Choroid plexus epithelial cell (primary cell): Measurements from ENCODE around the gene PCGF2.
"Not testable (repeated sequence)": the region's sequence is repeated elsewhere in the genome, so short reads cannot be mapped to it uniquely, and the experiment has no call there.

Experiments
- DNase-seq: peaks from one replicate; pipeline ENCODE4 v3.0.0-alpha.2; 2010; ENCODE audit warnings: low read depth
- H3K4me3 ChIP-seq: 2 replicates; pipeline ENCODE4 v1.5.1; 2011; ENCODE audit warnings: low read depth, mild to moderate bottlenecking, control low read depth, low read length, moderate library complexity
- CTCF ChIP-seq: conservative IDR thresholded peaks from 2 replicates; pipeline ENCODE4 v1.5.1; 2011; ENCODE audit warnings: low read depth, mild to moderate bottlenecking, control low read depth, inconsistent platforms, low read length, moderate library complexity

PCGF2 gene

GRCh38 chr17:38789185-38789584 lies 41.0 kb upstream of the PCGF2 start:
- H3K4me3 ChIP-seq, result no peak overlapping the region

DNA sequence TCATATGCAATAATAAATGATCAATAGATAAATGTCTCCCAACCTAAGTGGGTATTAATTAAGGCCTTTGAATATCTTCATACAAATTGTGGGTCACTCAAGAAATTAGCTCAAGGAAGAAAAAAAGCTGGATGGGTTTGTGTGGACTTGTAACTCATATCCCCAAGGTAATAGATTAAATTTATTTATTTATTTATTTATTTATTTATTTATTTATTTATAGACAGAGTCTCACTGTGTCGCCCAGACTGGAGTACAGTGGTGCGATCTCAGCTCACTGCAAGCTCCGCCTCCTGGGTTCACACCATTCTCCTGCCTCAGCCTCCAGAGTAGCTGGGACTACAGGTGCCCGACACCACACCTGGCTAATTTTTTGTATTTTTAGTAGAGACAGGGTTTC lies 39.9 kb upstream of the PCGF2 start:
- H3K4me3 ChIP-seq, DNase-seq: not testable (repeated sequence)

More at GRCh38 chr17:38789185-38789584, 41.0 kb upstream of the PCGF2 start:
- TF ChIP-seq CTCF, result no peak
- peak; percentile 34 for DNase-seq

DNA sequence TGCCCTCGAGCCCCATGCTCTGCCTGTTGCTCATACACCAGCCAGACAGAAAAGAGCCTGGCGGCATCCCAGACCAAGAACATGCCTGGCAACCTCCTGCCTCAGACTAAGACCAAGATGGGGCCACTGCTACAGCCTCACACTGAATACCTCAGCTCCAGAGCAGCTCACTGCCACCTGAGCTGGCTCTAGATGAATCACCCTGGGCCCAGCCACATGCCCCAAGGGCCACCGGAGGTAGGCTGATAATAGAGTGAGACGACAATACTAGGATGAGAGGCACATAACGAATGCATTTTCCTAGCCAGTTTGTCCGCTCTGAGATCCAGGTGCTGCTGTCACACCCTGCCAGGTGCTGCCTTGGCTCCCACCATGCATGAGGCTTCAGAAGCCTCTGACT lies 38.2 kb upstream of the PCGF2 start:
- no peak for DNase-seq
- TF ChIP-seq CTCF, result no peak
- H3K4me3 ChIP-seq, result no peak overlapping the region

- TF ChIP-seq CTCF, result no peak
- no peak overlapping the region for H3K4me3 ChIP-seq
- DNase-seq, result no peak
These were observed 35.1 kb upstream of the PCGF2 start for GRCh38 chr17:38783227-38783626.

DNA sequence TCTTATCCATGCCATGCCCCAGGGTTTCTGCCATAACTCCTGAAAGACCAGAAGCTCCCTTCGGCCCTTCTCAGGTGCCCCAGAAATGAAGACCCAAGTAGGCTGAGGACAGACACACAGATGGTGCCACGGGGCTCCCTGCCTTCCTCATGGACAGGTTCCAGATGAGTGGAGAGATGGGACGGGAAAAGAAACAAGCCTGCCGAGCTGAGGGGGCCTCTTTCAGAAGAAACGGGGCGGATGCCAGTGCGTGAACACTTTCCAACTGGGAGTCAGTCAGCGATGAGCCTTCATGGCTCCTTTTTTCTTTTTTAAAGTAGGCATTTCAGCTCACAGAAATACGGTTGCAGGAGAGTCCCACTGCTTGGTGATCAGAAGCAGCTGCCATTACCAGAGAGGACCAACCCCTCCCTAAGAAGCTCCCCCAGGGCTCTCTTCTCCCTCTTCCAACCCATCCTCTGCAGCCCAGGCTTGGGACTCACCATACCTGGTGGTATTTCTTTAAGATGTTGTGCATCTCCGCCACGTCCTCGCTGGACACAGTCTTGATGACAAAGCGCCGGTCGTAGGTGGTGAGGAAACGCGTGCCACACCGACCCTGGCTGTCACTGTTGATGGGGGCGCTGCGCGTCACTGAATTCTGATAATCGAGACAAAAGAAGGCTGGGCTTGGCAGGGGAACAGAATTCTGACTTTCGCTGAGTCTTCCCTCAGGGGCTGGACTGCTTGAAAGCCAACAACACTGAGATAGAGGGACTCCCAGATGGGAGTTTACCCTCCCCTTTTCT lies 32.0 kb upstream of the PCGF2 start:
- no peak for TF ChIP-seq CTCF
- no peak for DNase-seq
- H3K4me3 ChIP-seq, result no peak overlapping the region

DNA sequence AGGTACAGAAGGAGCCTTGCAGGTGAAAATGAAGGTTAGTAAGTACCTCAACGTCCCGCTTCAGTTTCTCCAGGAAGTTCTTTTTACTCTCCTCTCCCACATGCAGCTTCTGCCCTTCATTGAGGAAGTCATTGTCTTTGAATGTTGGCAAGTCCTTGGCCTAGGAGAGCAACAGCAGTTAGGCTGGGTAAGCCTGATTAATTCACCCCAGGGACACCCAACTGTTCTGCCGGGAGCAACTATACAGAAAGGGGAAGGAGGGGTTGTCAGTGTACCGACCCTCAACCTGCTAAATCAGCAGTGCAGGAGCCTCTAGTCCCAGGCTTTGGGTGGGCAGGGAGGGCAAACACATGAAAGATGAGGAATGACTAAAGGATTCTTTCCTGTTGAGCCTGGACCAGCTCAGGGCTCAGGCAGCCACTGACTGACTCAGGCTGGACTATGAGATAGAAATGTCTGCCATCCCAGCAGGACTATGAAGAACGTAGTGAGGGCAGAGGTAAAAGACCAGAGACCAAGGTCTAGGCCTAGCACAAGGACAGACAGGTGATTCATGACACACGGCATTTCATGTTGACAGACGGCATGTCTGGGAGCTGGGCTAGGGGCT lies 29.6 kb upstream of the PCGF2 start:
- no peak for TF ChIP-seq CTCF
- no peak overlapping the region for H3K4me3 ChIP-seq
- DNase-seq, result no peak

GRCh38 chr17:38773258-38773657 lies 25.1 kb upstream of the PCGF2 start:
- TF ChIP-seq CTCF, result no peak
- DNase-seq, result no peak
- H3K4me3 ChIP-seq, result no peak overlapping the region
